HEK293 (cell line): Measurements from ENCODE around the gene NFS1.

Experiments used
- PRDM10 ChIP-seq: fragments of 450-650 bp; formaldehyde crosslinking; IDR thresholded peaks from 2 replicates; pipeline ENCODE4 v1.5.1; 2016; ENCODE audit warnings: missing biosample characterization, missing genetic modification characterization
- ZBTB21 ChIP-seq: fragments of 450-650 bp; formaldehyde crosslinking; IDR thresholded peaks from 2 replicates; pipeline ENCODE4 v1.5.1; 2017; ENCODE audit warnings: missing biosample characterization, missing genetic modification characterization
- ZFP41 ChIP-seq: fragments of 450-650 bp; formaldehyde crosslinking; IDR thresholded peaks from 2 replicates; pipeline ENCODE4 v1.5.1; 2016; ENCODE audit warnings: missing biosample characterization, missing genetic modification characterization, borderline replicate concordance
- ZNF16 ChIP-seq: fragments of 450-650 bp; formaldehyde crosslinking; IDR thresholded peaks from 2 replicates; pipeline ENCODE4 v1.5.1; 2016; ENCODE audit warnings: low read depth, missing biosample characterization, missing genetic modification characterization
- ZNF48 ChIP-seq: fragments of 450-650 bp; formaldehyde crosslinking; IDR thresholded peaks from 2 replicates; pipeline ENCODE4 v1.5.1; 2016; ENCODE audit warnings: missing biosample characterization, missing genetic modification characterization
- TF ChIP-seq, protein P1 (sequence below): fragments of 450-650 bp; formaldehyde crosslinking; IDR thresholded peaks from 2 replicates; pipeline ENCODE4 v1.5.1; 2016; ENCODE audit warnings: missing biosample characterization, missing genetic modification characterization

DNA sequence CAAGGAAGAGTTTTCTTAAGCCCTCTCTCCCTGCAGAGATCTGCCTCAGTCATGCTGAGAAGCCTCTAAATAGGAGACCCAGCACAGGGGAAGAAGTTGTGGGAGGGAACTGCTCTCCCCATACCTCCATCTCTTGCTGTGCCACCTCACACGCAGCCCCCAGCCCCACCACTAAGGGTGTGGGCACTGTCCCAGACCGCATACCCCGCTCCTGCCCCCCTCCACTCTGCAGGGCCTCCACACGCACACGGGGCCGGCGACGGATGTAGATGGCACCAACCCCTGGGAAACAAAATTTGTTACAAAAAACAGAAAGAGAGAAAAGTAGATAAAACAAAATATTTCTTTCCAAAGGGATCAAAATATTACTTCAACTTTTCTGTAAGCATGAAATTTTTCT is 24.2 kb downstream of the NFS1 start:
- TF ChIP-seq, protein P1, sequence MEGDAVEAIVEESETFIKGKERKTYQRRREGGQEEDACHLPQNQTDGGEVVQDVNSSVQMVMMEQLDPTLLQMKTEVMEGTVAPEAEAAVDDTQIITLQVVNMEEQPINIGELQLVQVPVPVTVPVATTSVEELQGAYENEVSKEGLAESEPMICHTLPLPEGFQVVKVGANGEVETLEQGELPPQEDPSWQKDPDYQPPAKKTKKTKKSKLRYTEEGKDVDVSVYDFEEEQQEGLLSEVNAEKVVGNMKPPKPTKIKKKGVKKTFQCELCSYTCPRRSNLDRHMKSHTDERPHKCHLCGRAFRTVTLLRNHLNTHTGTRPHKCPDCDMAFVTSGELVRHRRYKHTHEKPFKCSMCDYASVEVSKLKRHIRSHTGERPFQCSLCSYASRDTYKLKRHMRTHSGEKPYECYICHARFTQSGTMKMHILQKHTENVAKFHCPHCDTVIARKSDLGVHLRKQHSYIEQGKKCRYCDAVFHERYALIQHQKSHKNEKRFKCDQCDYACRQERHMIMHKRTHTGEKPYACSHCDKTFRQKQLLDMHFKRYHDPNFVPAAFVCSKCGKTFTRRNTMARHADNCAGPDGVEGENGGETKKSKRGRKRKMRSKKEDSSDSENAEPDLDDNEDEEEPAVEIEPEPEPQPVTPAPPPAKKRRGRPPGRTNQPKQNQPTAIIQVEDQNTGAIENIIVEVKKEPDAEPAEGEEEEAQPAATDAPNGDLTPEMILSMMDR, result no peak
- TF ChIP-seq ZNF16 (tag by site-specific recombination) (no peak), ZBTB21 (no peak), PRDM10 (tag by site-specific recombination) (no peak), ZFP41 (tag by site-specific recombination) (no peak), ZNF48 (tag by site-specific recombination) (no peak)
